ENCODE measurements around the gene RNU5B-1.

The RNU5B-1 gene

GRCh38 chr15:65330934-65331645 is 26.6 kb downstream of the RNU5B-1 start:
- Histone ChIP-seq H3K9ac (ENCODE audit: low read length) (no peak overlapping the region), H4K20me1 (ENCODE audit: low read depth, low read length) (no peaks in the 10 kb centered on the region), H3K9me3 (ENCODE audit: insufficient read depth, low read length) (no peaks in the 10 kb centered on the region), H3K4me2 (ENCODE audit: low read depth, low read length, poor library complexity, severe bottlenecking) (no peak overlapping the region), H3K36me3 (ENCODE audit: low read length) (no peaks in the 10 kb centered on the region), H3K4me3 (ENCODE audit: insufficient read depth, low read length, poor library complexity, severe bottlenecking) (no peak overlapping the region), H3K79me2 (ENCODE audit: insufficient read depth, low read length) (no peaks in the 10 kb centered on the region), H3K27me3 (ENCODE audit: low read length) (no peaks in the 10 kb centered on the region), H3F3A (ENCODE audit: insufficient read depth) (no peaks in the 10 kb centered on the region), H3K27ac (ENCODE audit: low read depth, low read length) (no peak overlapping the region), H2AFZ (ENCODE audit: low read depth, low read length, severe bottlenecking) (no peak overlapping the region), H3K9me2 (replicated peaks; ENCODE audit: insufficient read depth, low read length) (no peaks in the 10 kb centered on the region)
- no peak for TF ChIP-seq EZH2phosphoT487 (conservative IDR thresholded peaks at IDR 0.05; ENCODE audit: low read length)
- TF ChIP-seq CTCF (IDR thresholded peaks at IDR 0.05; ENCODE audit: insufficient read depth, low read length, poor library complexity, severe bottlenecking): no peak

- H3F3A ChIP-seq (ENCODE audit: insufficient read depth): no peaks in the 10 kb centered on the region
- no peaks in the 10 kb centered on the region for H3K27me3 ChIP-seq (ENCODE audit: low read length)
- no peak overlapping the region for H2AFZ ChIP-seq (ENCODE audit: low read depth, low read length, severe bottlenecking)
- no peaks in the 10 kb centered on the region for H3K9me3 ChIP-seq (ENCODE audit: insufficient read depth, low read length)
- no peak overlapping the region for H3K4me2 ChIP-seq (ENCODE audit: low read depth, low read length, poor library complexity, severe bottlenecking)
- no peak overlapping the region for H3K27ac ChIP-seq (ENCODE audit: low read depth, low read length)
- no peaks in the 10 kb centered on the region for H3K9me2 ChIP-seq (replicated peaks; ENCODE audit: insufficient read depth, low read length)
- H3K79me2 ChIP-seq (ENCODE audit: insufficient read depth, low read length): no peaks in the 10 kb centered on the region
- no peaks in the 10 kb centered on the region for H3K36me3 ChIP-seq (ENCODE audit: low read length)
- H4K20me1 ChIP-seq (ENCODE audit: low read depth, low read length): no peaks in the 10 kb centered on the region
- no peak overlapping the region for H3K9ac ChIP-seq (ENCODE audit: low read length)
- H3K4me3 ChIP-seq (ENCODE audit: insufficient read depth, low read length, poor library complexity, severe bottlenecking): no peak overlapping the region
- TF ChIP-seq EZH2phosphoT487 (conservative IDR thresholded peaks at IDR 0.05; ENCODE audit: low read length) (no peak), CTCF (IDR thresholded peaks at IDR 0.05; ENCODE audit: insufficient read depth, low read length, poor library complexity, severe bottlenecking) (no peak)
Measured at GRCh38 chr15:65331811-65332210, 27.3 kb downstream of the RNU5B-1 start.

GRCh38 chr15:65332391-65333147 is 28.1 kb downstream of the RNU5B-1 start:
- H3K4me3 ChIP-seq (ENCODE audit: insufficient read depth, low read length, poor library complexity, severe bottlenecking): no peak overlapping the region
- TF ChIP-seq EZH2phosphoT487 (conservative IDR thresholded peaks at IDR 0.05; ENCODE audit: low read length): no peak
- TF ChIP-seq CTCF (IDR thresholded peaks at IDR 0.05; ENCODE audit: insufficient read depth, low read length, poor library complexity, severe bottlenecking): no peak
- no peak overlapping the region for H3K9ac ChIP-seq (ENCODE audit: low read length)
- H3K27me3 ChIP-seq (ENCODE audit: low read length): no peaks in the 10 kb centered on the region
- H4K20me1 ChIP-seq (ENCODE audit: low read depth, low read length): no peaks in the 10 kb centered on the region
- no peaks in the 10 kb centered on the region for H3K9me2 ChIP-seq (replicated peaks; ENCODE audit: insufficient read depth, low read length)
- no peaks in the 10 kb centered on the region for H3K9me3 ChIP-seq (ENCODE audit: insufficient read depth, low read length)
- H3F3A ChIP-seq (ENCODE audit: insufficient read depth): no peaks in the 10 kb centered on the region
- no peak overlapping the region for H2AFZ ChIP-seq (ENCODE audit: low read depth, low read length, severe bottlenecking)
- no peak overlapping the region for H3K27ac ChIP-seq (ENCODE audit: low read depth, low read length)
- H3K36me3 ChIP-seq (ENCODE audit: low read length): no peaks in the 10 kb centered on the region
- no peaks in the 10 kb centered on the region for H3K79me2 ChIP-seq (ENCODE audit: insufficient read depth, low read length)
- H3K4me2 ChIP-seq (ENCODE audit: low read depth, low read length, poor library complexity, severe bottlenecking): no peak overlapping the region

All from SU-DHL-6 (cell line).